Cardiac muscle cell (in vitro differentiated cells and primary cell): Measurements from ENCODE around the gene FAM83G. TPM values are rescaled to one million over a fixed set of nuclear protein-coding genes. Genes with fewer than 3 reads are reported as not detected.

ENCODE experiments used
- DNase-seq, 2 donors: peaks; one replicate each; pipeline versions ENCODE4 v3.0.0 to v3.0.0-alpha.2; 2010 to 2017; ENCODE audit warnings: low read depth in 1 of 2, low spot score in 1 of 2
- H3K27ac ChIP-seq: fragments of 200-600 bp; sonication (generic); 2 replicates; pipeline ENCODE4 v1.5.1; 2016
- H3K27me3 ChIP-seq: fragments of 200-600 bp; sonication (generic); 2 replicates; pipeline ENCODE4 v1.6.0; 2016; ENCODE audit warnings: control low read depth
- H3K36me3 ChIP-seq: fragments of 200-600 bp; sonication (generic); 2 replicates; pipeline ENCODE4 v1.5.1; 2016; ENCODE audit warnings: control low read depth
- H3K4me1 ChIP-seq: fragments of 200-600 bp; sonication (generic); 2 replicates; pipeline ENCODE4 v1.8.1; 2017; ENCODE audit warnings: low read depth, mild to moderate bottlenecking, mixed run types
- H3K4me3 ChIP-seq: fragments of 200-600 bp; sonication (generic); 2 replicates; pipeline ENCODE4 v1.5.1; 2016; ENCODE audit warnings: mild to moderate bottlenecking
- H3K9me3 ChIP-seq: fragments of 200-600 bp; sonication (generic); 2 replicates; pipeline ENCODE4 v1.5.1; 2017; ENCODE audit warnings: low read depth, mild to moderate bottlenecking, control low read depth
- polyA plus RNA-seq: library from polyadenylated mRNA; unstranded; fragments of >200 nt; fragmentation: Nextera tagmentation; extraction: Ambion mirVana; gene quantifications from 2 replicates; pipeline ENCODE4 v1.2.1, GENCODE V29; 2016
- total RNA-seq: library from RNA; depleted of rRNA; stranded (reverse); fragments of >200 nt; gene quantifications from 2 replicates; pipeline ENCODE4 v1.2.3, GENCODE V29; 2016
- TF ChIP-seq, protein P1 (sequence below): IDR thresholded peaks from 2 replicates; pipeline ENCODE4 v1.5.1; 2012; ENCODE audit warnings: low read depth, mild to moderate bottlenecking, low read length

FAM83G gene
- total and polyA plus RNA-seq, 2 experiments from 2014 or later, result 0.83 to 8.0 TPM

DNA sequence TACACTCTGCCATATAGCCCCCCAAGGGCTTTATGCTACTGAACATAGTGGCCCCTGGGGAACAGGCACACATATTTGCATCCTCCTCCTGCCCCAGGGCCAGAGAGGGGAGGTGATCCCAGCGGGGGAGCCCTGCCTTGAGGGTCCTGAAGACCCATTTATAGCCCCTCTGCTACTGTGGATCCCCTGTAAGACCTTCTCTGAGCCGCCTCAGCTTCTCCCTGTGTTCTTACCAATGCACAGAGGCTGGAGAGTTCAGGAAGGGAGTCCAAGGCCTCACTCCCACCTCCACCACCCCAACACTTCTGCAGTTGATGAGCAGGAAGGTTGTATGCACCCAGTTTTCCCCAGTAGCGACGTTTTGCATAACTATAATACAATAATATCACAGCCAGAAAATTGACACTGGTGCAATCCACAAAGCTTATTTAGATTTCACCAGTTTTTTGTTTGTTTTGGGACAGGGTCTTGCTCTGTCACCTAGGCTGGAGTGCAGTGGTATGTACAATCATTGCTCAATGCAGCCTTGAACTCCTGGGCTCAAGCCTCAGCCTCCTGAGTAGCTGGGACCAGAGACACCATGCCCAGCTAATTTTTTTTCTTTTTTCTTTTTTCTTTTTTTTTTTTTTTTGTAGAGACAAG, 1.3 kb upstream of the FAM83G start:
- H3K9me3 ChIP-seq, result no peaks in the 10 kb centered on the region
- H3K4me3 ChIP-seq, result no peak overlapping the region
- no peaks in the 10 kb centered on the region for H3K36me3 ChIP-seq
- TF ChIP-seq, protein P1, sequence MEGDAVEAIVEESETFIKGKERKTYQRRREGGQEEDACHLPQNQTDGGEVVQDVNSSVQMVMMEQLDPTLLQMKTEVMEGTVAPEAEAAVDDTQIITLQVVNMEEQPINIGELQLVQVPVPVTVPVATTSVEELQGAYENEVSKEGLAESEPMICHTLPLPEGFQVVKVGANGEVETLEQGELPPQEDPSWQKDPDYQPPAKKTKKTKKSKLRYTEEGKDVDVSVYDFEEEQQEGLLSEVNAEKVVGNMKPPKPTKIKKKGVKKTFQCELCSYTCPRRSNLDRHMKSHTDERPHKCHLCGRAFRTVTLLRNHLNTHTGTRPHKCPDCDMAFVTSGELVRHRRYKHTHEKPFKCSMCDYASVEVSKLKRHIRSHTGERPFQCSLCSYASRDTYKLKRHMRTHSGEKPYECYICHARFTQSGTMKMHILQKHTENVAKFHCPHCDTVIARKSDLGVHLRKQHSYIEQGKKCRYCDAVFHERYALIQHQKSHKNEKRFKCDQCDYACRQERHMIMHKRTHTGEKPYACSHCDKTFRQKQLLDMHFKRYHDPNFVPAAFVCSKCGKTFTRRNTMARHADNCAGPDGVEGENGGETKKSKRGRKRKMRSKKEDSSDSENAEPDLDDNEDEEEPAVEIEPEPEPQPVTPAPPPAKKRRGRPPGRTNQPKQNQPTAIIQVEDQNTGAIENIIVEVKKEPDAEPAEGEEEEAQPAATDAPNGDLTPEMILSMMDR, result no peak
- no peaks in the 10 kb centered on the region for H3K27me3 ChIP-seq
- no peak for DNase-seq
- H3K27ac ChIP-seq, result no peak overlapping the region
- H3K4me1 ChIP-seq, result peaks cover 4% of the 10 kb centered on the region

DNA sequence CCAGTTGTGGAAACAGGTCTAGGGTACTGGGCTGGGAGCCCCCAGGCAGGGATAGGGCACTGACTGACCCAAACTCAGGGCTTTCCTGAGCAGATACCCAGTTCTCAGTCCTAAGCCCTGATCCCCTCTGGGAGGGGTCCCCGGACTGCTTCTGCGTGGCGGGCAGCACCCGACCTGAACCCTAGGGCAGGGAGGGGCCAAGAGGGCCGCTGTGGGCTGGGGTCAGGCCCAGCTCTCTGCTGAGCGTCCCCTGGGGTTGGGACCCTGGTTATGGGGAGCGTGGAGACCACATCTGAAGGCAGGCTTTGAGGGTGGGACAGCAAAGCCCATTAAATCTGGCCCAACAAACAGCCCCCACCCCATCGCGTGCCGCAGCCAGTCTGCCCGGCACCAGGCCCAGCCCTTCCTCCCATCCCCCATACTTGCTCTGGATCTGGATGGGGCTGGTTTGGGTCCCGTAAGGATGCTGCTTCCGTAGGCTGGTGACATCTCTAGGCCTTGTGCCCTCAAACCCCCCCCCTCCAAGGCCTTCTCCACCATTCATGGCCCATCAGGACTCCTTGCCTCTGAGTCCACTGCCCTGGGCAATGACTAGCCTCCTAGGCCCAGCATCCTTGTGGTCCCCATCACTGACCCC, 691 bp upstream of the FAM83G start:
- DNase-seq, result no peak
- peaks cover 7% of the 10 kb centered on the region for H3K4me1 ChIP-seq
- H3K4me3 ChIP-seq, result peak overlapping the region; percentile 40
- H3K9me3 ChIP-seq, result no peaks in the 10 kb centered on the region
- H3K27me3 ChIP-seq, result no peaks in the 10 kb centered on the region
- no peaks in the 10 kb centered on the region for H3K36me3 ChIP-seq
- no peak overlapping the region for H3K27ac ChIP-seq
- TF ChIP-seq, protein P1, result no peak

DNA sequence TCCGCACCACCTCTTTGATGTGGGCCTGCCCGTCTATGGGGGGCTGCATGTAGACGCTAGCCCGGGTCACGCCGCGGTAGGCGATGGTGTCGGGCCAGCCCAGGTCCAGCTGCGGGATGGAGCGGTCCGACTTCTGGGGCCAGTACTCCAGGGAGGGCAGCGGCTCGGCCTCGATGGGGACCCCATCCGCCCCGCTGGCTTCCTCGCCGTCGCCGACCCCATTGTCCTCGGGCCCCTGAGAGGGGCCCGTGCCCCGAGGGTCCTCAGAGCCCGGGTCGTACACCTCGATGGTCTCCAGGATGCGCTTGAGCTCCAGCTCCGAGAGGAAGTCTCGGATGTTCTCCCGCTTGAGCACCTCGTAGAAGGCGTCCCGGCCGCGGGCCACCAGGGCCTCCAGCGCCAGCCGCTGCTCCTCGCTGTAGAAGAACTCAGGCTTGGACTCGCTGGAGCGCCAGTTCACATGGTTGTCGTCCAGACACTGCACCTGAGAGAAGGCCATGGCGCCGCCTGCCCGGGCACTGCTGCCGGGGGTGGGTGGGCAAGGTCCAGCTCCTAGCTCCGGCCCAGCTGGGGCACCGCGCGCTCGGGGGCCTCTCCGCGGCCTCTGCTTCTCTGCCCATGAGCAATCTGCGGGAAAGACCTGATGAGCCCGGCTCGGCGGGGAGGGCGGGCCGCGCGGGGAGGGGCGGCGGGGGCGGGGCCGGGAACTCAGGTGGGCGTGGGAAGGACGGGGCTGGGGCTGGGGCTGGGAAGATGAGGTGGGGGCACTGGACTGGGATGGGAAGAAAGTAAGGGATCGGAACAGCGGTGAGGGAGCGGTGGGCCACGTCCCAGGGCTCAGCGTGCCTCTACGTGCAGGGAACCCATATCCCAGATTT, 782 bp downstream of the FAM83G start:
- peak; percentile 18 to 28 for DNase-seq
- TF ChIP-seq, protein P1, result no peak
- Histone ChIP-seq H3K4me1 (peaks cover 7% of the 10 kb centered on the region), H3K4me3 (peak overlapping the region; percentile 40), H3K9me3 (no peaks in the 10 kb centered on the region), H3K36me3 (no peaks in the 10 kb centered on the region), H3K27me3 (no peaks in the 10 kb centered on the region), H3K27ac (no peak overlapping the region)

DNA sequence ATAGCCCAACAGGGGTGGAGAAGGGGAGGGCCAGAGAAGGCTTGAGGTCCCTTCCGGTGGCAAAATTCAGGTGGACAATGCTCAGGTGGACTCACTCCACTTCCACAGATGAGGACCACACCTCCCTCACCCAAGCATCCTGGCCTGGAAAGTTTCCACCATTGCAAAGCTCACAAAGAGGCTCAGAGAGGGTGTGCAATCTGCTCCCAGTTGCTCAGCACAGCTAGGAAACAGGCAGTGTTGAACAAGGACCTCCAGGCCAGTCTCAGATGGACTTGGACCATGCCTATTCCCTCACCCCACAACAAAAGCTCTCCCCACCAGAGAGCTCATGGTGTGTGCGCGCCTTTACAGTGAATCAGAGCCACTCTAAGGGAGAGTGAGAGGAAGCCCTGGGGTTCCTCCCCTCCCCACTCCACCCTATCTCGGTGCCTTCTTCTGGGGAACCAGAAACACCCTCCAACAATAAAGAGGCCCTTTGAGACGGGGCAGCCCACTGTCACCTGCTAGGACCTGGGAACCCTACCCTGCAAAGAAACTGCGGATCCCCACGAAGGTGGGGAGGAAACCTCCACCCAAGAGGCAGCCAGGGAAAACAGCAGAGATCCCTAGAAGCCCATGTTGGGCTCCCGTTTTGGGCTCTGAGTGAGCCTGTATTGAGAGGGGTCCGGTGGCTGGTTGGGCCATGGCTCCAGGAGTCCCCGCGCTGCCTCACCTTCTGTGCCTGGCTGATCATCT, 1.6 kb downstream of the FAM83G start:
- no peak overlapping the region for H3K27ac ChIP-seq
- peaks cover 6% of the 10 kb centered on the region for H3K4me1 ChIP-seq
- TF ChIP-seq, protein P1, result no peak
- no peak overlapping the region for H3K4me3 ChIP-seq
- DNase-seq, result peak in 1 of 2 donors; percentile 27
- no peaks in the 10 kb centered on the region for H3K9me3 ChIP-seq
- no peaks in the 10 kb centered on the region for H3K27me3 ChIP-seq
- H3K36me3 ChIP-seq, result no peaks in the 10 kb centered on the region

DNA sequence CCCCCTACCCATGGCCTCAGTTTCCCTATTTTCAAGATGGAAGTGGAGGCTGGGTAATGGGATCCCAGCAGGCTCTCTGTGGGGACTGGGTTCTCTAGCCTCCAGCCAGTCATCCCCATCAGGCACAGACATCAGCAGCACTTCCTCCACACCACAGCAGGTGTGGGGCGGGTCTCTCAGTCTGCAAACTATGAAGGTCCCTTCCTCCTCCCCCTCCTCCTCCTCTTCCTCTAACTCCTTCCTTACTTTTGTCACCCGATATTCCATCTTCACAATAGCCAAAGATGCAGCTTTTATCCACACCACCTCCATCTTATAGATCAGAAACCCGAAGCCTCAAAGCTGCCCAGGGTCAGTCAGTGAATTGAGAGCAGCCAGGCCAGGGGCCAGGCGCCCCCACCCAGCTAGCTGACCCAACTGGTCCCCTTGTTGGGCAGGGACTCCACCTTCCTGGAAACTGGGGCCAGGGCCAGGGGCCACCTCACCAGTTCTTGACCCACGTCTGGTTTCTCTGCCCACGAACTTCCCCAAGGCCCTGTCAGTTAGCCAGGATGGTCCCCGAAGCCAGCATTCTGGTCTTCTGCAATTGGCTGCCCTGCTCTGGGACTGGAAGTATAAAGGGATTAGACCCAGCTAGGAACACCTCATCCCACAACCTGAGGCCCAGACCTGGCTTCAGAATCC, 2.5 kb downstream of the FAM83G start:
- no peak for DNase-seq
- no peaks in the 10 kb centered on the region for H3K27me3 ChIP-seq
- H3K4me1 ChIP-seq, result peaks cover 6% of the 10 kb centered on the region
- TF ChIP-seq, protein P1, result no peak
- no peaks in the 10 kb centered on the region for H3K36me3 ChIP-seq
- no peak overlapping the region for H3K27ac ChIP-seq
- H3K9me3 ChIP-seq, result no peaks in the 10 kb centered on the region
- no peak overlapping the region for H3K4me3 ChIP-seq
